GM12874 (cell line): ENCODE data around the gene HASPIN.

Source experiments
- TF ChIP-seq, protein P1 (sequence below): IDR thresholded peaks from 2 replicates; pipeline ENCODE4 v1.5.1; 2011; ENCODE audit warnings: low read depth, mild to moderate bottlenecking, control low read depth, low read length, moderate library complexity; ENCODE audit not compliant: insufficient read depth

The HASPIN gene

GRCh38 chr17:3730881-3731429 lies 7.3 kb downstream of the HASPIN start:
- TF ChIP-seq, protein P1, sequence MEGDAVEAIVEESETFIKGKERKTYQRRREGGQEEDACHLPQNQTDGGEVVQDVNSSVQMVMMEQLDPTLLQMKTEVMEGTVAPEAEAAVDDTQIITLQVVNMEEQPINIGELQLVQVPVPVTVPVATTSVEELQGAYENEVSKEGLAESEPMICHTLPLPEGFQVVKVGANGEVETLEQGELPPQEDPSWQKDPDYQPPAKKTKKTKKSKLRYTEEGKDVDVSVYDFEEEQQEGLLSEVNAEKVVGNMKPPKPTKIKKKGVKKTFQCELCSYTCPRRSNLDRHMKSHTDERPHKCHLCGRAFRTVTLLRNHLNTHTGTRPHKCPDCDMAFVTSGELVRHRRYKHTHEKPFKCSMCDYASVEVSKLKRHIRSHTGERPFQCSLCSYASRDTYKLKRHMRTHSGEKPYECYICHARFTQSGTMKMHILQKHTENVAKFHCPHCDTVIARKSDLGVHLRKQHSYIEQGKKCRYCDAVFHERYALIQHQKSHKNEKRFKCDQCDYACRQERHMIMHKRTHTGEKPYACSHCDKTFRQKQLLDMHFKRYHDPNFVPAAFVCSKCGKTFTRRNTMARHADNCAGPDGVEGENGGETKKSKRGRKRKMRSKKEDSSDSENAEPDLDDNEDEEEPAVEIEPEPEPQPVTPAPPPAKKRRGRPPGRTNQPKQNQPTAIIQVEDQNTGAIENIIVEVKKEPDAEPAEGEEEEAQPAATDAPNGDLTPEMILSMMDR = no peak

DNA sequence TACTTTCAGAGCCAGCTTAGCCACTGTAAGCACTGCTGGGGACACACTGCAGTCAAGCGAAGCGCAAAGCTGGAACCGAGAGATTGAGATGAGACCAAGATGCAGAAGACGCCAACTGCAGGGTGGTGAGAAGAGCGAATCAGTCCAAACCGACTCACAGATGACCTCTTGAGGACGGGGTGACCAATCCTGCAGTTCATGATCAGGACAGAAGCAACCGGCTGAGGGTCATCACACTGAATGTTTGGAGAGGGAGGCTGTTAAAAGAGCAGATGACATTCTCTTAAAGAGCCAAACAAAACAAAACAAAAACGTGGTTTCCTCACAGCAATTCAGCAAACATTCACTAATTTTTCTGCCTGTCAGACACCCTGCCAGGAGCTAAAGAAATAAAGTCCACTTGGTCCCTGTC lies 8.5 kb downstream of the HASPIN start:
- TF ChIP-seq, protein P1 = peak; percentile 56

DNA sequence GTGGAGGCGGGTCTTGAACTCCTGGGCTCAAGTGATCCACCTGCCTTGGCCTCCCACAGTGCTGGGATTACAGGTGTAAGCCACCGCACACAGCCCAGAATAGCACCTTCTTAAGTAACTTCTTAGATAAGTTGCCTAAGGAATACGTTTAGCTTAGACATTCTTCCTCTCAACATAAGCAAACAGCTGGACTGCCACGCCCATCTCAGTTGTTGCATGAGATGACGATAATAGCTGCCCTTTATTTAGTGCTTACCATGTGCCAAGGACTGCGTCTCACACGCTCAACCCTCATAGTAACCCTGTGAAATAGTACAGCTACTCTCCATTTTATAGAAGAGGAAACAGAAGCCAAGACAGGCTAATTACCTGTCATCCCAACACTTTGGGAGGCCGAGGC lies 11.8 kb downstream of the HASPIN start:
- TF ChIP-seq, protein P1 = no peak

GRCh38 chr17:3738562-3739295 lies 15.0 kb downstream of the HASPIN start:
- TF ChIP-seq, protein P1 = no peak

- TF ChIP-seq, protein P1 = no peak
These were observed 15.9 kb downstream of the HASPIN start for GRCh38 chr17:3739422-3740124.

- TF ChIP-seq, protein P1 = no peak
These were observed 16.9 kb downstream of the HASPIN start for GRCh38 chr17:3740611-3741073.

DNA sequence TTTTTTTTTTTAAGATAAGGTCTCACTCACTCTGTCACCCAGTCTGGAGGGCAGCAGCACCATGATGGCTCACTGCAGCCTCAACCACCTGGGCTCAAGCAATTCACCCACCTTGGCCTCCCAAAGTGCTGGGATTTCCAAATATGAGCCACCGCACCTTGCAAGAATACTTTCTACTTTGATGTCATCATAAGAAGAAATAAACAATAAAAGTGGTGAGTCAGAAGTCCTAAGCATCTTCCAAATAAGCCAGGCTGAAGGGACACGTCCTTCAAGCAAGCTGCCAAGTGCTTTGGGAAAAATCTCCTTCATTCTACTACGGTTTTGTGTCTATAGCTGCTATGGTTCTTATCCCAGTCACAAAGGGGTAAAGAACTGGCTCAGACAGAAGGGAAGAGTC lies 20.3 kb downstream of the HASPIN start:
- TF ChIP-seq, protein P1 = no peak
